GM19452 (cell line): ENCODE results near the gene HLTF.

Experiments used
- ATAC-seq: cut with Tn5 transposase; IDR thresholded peaks from one replicate; pipeline ENCODE4 v1.9.1; 2021; ENCODE audit not compliant: unreplicated experiment

HLTF gene

DNA sequence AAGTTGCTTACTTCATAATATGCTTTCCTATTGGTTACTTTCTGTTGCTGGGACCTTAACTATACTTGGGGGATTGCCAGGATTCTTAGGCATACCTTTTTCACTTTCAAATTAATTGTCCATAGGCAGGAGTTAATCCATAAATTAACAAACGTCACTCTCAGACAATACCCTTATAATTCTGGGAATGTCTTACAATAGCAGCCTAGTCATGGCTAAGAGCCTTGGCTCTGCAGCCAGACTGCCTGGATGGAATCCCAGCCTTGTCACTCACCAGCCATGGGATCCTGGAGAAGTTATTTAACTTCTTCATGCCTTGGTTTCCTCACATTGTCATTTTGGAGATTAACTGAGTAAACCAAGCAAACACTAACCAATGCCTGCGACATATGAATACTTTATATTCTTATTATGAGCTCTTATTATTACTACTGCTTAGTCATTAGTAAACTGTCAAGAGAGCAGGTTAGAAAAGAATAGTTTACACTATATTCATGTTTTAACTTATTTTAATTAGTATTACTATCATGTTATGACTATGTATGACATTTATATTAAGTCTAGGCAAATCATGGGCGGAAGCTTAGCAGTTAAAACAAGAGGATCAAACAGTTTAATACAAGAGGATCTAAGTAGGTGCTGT is 66.0 kb downstream of the HLTF start:
- ATAC-seq, result no peak

DNA sequence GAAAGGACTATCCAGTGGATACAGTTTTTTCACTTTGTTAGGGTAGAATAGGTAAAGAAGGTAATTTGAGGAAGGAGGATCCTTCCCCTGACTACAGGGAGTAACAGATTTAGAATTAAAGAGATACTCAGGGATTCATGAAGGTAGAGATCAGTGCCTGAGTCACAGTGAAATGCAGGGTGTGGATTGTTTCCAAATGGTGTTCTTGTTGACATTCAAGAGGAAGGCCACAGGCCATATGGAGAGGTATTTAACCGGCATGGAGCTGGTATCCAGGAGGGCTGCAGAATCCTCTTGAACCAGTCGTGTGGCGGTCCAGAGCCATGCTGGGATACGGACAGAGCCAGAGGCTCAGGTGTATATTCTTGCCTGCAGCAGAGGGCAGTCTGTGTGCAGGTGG is 66.8 kb downstream of the HLTF start:
- ATAC-seq, result no peak

DNA sequence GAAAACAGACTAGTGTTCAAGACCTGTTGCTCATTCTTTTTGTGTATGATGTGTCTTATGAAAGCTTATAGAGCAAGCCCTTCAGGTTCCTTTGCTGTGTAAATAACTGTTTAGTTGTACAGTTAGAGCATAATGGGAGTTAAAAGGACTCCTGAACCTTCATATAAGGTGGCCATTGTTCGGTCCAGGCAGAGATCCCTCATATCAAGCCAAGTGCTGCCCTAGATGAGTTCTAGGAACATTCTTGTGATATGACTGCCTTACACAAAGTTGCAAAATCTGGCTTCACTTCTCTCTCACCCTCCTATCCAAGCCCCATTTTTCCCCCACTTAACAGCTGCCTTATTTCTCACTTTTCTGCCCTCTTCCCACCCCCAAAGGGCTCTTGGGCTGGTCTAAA is 68.1 kb downstream of the HLTF start:
- ATAC-seq, result no peak

DNA sequence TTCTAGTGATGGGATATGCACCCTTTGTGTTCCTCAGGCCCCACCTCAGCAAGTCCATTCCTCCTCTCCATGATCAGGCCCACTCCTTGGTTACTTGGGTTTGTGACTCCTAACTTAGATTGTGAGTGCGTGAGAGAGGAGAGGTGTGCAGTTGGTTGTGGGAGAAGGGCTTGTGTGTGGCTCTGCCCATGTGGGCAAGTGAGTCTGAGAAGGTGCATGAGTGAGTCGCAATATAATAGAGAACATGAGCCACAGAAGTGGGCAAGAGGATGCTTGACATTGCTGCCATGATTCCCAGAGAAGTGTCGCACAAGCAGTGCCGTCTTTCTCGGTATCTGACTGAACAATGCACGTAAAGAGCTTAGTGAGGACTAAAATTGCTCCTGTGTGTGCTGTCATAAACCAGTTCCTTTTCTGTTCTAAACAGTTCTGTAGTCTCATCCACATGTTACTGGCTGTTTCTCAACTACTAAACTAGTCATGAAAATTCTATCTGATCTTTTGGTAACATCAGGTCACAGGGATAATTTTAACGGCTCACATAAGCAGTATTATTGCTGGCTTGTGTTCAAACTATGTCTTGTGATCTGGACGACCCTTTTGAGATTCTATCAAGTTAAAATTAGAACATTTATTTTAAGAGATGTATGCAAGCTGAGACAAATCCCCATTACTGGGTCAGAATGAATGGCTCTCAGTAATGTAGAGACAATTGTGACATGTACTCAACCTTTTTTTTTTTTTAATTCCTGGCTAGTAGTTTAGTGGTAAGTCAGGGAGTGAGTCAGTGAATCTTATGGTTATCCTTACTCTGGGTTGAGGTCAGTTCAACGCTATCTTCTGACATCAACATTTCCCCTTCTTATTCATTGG is 69.4 kb downstream of the HLTF start:
- no peak for ATAC-seq

DNA sequence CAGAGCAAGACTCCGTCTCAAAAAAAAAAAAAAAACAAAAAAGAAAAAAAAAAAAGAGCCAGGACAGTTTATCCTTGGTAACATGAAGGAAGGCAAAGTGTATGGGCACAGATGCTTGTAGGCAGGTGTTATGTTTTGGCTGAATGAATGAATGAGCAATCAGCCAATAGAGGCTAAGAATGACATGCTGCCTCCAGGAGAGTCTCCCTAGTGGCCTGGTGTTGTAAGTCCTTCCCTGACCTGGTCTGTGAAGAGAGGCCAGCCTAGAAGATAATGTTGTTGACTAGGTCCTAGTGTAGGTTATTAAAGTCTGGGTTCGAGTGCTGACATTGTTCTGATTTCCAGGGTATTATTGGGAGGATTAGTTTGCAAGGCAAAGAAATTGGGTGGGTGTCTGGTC is 70.1 kb downstream of the HLTF start:
- ATAC-seq, result no peak

DNA sequence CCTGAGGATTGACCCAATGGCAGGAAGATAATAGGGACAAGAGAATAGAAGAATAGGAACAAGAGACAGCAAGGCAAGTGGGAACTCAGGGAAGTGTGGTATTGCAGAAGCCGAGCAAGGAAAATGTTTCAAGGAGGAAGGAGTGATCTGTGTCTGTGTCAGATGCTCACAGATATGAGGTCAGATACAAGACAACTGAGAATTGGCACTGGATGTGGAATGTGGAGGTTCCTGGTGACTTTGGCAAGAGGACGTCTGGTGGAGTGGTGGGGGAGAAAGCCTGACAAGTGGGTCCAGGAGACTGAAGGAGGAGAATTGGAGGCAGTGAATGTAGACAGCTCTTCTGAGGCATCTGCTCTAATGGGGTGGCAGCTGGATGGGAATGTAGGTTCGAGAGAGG is 70.9 kb downstream of the HLTF start:
- no peak for ATAC-seq

DNA sequence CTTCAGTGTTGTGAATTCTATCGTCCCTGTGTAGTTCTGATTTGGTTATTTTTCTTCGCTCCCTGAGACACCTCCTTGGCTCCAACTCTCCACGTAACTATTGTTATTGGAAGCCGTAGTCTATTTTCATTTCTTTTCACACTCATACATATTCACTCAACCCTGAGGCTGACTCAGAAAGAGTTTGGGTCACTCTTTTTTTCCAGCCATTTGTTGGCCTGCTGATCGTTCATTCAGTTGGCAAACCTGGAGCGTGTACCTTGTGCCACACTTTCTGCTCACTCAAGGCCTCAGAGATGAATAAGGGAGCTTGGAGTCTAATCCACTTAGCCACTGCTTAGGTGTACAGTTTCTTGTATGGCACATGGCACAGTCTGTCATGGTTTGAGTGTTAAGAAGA is 72.6 kb downstream of the HLTF start:
- no peak for ATAC-seq

DNA sequence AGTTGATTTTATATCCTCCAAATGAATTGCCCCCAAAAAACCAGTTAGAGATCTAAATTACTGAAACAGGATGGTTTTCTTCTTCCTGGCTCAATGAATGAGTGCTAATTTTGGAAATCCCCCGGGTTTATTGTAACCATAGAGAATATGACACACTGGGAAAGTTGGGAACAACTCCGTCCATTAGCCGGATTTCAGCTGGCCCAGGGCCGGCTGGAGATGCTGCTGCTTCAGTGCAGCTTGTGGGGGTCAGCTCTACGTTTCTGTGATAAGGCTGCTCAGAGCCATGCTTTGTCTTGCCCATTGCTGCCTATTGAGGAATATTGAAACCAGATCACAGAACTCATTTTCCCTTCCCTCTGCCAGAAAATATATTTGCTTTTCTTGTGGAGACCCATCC is 74.7 kb downstream of the HLTF start:
- no peak for ATAC-seq

DNA sequence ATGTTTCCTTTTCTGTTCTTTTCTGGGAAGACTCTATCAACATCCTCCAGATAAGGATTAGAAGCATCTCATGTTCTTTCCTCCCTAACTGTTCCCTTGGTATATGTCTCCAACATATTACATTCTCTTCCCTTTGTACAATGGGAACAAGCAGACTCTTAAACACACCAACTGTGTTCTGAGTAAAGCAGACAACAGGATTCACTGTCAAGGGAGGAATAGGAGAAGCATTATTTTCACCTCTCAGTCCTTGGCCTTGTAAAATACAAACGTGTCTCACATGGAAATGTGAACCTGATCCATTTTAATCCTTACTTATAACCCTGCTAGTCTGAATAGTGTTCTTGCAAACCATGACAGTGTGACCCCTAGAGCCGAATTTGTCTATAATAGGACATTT is 75.4 kb downstream of the HLTF start:
- ATAC-seq, result no peak

DNA sequence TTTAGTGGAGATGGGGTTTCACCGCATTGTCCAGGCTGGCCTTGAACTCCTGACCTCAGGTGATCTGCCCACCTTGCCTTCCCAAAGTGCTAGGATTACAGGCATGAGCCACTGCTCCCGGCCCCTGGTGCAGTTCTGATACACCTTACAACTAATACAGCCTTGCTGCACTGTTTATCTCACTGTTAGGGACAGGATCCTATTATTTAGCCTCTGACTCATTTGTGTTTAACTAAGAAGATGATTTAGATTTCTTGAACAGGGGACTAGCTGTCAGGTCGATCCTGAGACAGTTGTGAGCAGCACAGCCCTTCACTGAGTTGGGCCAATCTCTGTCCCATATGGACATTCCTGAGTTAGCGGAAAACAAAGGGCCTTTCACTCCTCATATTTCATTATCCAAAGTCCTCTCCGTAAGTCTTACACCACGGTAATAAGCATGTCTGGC is 75.8 kb downstream of the HLTF start:
- ATAC-seq, result no peak

DNA sequence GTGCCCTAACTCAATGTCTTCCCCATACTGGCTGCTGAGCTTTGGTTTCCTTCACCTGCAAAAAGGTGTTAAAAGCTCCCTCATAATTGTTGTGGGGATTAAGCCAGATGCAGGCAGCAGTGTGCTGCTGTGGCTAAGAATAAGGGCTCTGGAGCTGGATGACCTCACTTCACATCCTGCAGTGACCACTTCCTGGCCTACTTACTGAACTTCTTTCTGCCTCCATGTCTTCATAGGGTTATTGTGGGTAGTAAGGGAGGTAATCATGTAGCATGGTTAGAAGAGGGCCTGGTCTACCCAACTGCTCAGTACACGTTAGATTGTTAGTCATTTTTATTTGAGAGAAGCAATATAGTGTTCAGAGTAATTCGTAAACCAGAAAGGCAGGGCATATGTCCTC is 76.6 kb downstream of the HLTF start:
- peak; percentile 96 for ATAC-seq

DNA sequence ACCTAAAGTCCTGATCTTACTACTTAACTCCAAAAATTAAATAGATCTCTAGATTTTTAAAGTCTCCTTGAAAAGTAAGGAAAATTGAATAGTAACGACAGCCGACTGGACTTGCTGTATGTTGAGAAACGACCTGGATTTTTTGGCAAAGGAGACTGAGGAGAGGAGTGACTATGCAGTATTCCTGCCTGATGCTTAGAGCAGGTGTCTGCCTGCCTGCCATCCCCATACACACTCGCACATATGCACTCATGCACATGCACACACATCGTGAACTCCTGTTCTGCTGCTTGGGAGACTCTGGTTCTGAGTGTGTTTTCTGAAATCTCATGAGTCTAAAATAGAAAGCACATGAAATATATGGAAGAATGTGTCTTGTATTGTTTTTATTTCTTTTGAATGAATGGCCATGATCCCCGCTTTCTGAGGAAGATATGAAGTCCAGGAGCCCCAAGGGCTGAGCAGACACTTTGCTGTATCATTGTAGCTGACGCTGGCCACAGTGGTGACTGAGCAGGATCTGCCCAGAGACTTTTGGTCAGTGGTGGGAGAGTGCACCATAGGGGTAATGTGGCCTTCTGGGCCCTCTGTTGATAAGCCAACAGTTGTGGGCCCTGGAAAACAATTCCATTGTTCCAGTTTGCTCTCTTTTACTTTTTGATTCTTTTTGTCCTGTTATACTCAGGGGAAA is 78.6 kb downstream of the HLTF start:
- ATAC-seq, result no peak

DNA sequence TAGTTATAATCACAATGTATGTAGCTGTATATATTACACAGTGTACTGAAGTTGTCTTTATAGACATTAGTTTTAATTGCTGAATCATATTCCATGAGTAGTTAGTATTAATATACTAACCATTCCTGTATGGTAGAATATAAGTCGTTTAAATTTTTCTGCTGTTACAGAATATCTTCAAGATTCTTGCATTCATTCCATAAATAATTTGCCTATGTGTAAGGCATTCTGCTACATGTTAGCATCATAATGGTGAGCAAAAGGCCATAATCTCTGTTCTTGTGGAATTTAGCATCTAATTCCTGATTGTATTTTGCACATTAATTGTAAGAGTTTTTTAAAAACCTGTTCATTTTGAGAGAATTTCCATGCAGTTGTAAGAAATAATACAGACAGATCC is 80.9 kb downstream of the HLTF start:
- ATAC-seq, result no peak

DNA sequence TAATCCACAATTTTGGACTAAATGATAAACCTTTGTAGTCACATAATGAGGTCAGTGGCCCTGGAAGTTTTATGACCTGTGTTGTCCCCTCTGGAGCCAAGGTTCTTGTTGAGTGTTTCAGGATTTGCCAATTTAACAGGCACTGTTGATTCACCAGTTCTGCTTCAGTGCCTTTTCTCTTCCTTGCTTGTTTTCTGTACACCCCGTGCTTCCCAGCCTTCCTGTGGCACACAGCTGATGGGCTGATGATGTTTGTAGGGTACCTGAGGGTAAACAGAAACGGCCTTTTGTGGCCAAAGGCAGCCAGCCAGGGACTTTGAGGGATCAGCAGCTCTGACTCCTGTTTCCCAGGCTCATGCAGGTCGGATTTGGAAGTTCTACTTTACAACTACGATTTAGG is 81.7 kb downstream of the HLTF start:
- ATAC-seq, result no peak

DNA sequence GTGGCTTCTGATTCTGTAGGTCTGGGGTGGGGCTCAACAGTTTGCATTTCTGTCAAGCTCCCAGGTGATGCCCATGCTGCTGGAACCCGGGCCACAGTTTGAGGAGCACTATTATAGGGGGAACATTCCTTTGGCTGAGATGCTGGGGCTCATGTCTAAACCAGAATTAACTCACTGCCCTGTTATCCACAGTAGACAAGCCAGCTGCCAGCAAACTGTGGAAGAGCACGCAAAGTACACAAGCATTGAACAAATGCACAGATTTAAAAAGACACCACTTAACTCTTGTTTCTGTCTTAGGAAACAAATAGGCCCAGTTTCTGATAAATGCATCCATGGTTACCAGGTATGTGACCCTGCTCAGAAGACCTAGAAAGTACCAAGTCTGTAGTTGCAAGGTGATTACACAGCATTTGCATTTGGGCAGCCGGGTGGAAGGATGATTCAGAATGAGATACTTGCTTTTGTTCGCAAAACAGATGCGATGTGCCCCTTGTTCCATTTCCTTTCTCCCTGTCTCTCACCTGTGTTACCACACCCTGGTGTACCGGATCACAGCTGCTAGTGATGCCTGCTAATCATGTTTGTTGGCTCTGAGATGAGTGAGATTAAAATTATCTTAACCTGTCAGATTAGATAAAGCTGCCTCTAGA is 82.6 kb downstream of the HLTF start:
- peak; percentile 64 for ATAC-seq

DNA sequence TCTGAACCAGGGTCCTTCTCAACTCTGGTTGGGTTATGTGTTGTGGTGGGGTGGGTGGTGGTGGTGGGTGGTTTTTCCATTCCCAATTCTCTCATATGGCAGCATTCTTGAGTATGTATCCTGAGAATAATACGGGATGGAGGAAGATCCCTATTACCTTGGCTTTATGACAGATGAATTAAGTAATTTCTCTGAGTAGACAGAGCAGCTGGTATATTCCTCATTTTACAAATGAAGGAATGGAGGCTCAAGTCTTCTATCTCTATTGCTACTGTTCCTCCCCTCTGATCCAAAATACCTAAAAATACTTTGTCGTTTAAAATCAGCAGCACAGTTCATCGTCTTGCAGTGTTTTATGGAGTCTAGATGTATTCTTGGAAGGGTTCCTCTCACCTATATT is 84.6 kb downstream of the HLTF start:
- no peak for ATAC-seq

DNA sequence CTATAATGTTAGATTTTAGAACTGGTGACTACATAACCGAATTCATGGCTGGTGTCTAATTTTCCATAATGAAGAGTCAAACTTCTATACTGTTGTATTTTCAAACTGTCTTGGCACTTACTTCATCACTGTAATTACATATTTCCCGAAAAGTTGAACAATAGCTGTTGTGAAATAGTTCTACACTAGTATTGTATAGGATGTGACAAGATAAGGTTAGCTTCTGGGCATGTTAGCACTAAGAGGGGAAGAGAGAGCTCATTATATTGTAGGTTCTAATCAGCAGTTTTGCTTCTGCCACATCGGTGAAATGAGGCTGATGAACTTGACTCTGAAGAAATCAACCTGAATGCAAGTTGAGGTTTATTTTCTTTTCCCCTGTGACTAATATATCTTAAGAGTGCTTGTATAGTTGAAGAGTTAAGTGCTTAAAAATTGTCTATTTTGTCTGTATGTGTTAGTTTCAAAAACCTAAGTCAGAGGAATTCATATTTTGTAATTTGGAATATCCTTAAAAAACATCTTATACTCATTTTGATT is 86.1 kb downstream of the HLTF start:
- ATAC-seq, result no peak

DNA sequence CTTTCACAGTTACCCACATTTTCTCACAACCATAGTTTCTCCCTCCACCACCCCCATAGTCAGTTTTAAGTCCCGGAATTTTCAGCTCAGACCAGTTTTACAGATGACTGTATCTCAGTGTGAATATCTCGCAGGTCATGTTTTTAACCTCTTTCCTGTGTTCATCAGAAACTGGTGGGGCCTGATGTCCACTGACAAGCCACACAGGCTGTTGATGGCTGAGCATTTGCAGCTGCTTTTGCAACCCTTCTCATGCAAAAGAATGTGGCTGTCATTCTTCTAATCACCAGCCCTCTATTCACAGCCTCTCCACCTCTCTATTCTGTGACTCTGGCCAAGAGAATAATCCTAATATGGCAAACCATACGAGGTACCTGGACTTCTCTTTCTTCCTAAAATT is 86.5 kb downstream of the HLTF start:
- ATAC-seq, result peak; percentile 46

DNA sequence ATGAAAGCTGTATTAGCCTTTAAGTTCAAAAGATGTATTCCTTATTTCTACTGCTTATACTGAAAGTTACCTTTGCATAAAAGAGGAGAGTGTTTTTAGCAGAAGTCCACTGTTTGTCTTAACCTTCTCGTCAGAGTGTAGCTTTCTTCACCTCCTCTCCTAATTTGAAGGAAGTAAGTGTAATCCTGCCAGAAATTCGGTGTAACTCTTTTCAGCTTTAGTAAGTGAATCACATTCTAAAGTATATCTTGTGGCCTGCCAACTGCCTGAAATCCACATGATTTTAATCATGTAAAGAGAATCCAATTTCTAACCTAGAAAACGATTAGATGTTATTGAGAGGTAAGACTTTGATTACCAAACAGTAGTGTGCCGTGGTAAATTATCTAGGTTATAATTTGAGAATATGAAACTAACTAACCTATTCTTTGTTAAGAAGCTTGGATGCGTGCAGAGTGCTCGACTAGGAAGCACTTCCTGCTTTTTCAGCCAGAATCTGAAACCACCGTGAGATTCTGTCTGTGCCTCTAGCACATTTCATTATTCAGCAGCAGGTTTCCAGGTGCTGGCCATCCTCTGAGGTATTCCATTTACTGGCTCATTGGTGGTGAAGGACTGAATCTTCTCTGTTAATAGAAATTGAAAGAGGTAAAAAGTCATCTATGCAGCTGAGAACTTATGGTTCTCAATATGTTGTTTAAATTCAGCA is 87.5 kb downstream of the HLTF start:
- peak; percentile 48 for ATAC-seq

DNA sequence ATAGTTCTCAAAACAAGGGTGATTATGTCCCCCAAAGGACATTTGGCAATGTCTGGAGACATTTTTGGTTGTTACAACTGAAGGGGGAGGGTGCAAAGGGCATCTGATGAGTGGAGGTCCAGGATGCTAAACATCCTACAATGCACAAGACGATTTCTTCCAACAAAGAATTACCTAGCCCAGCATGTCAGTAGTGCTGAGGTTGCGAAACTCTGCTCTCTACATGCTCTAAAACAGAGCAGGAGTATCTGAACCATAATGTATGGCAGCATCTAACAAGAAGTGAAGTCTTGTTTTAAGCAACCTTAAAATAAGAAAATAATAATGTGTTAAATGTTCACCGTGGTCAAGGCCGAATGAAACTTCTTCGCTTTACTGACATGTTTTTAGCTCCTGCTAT is 88.0 kb downstream of the HLTF start:
- ATAC-seq, result no peak

DNA sequence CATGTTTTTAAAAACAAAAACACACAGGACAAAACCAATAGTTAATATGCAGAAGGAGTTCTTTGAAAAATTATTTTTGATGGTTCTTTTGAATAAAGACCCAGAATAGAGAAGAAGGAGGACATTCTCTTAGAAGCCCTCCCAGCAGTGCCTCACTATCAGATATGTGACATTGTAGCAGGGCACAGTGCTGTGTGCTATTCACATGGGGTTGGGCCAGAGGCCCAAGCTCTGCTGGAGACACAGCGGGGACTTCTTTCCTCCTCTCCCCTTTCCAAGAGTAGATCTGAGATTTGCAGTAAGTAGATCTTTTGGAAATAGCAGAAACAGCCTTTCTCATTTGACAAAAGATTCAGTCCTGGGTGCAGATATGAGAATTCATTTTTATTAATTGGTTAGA is 88.7 kb downstream of the HLTF start:
- no peak for ATAC-seq
